GM21825 (cell line): ENCODE measurements around the gene FAM110C.

Experiments
- ATAC-seq: cut with Tn5 transposase; IDR thresholded peaks from one replicate; pipeline ENCODE4 v1.9.1; 2021; ENCODE audit warnings: mild to moderate bottlenecking, moderate library complexity; ENCODE audit not compliant: unreplicated experiment

FAM110C gene

GRCh38 chr2:10222-10875, 36.0 kb downstream of the FAM110C start:
- ATAC-seq: no peak
